Astrocyte (in vitro differentiated cells and primary cell): ENCODE measurements around the gene SSR4. TPM values are rescaled to one million over a fixed set of nuclear protein-coding genes. Genes with fewer than 3 reads are reported as not detected.

Experiments used
- DNase-seq: peaks from one replicate; pipeline ENCODE4 v3.0.0-alpha.2; 2010; ENCODE audit warnings: low read depth
- FAIRE-seq: peaks from 2 replicates; lab custom pipeline; 2011; peaks lifted over from hg19 to GRCh38; lab: Jason Lieb, UNC
- H2AFZ ChIP-seq: 2 replicates; pipeline ENCODE4 v1.6.0; 2012; ENCODE audit warnings: low read depth, low read length, inconsistent platforms
- H3K27ac ChIP-seq: 2 replicates; pipeline ENCODE4 v1.5.1; 2011; ENCODE audit warnings: low read depth, low read length, inconsistent platforms
- H3K27me3 ChIP-seq: 2 replicates; pipeline ENCODE4 v1.6.0; 2011; ENCODE audit warnings: low read length, inconsistent platforms; ENCODE audit not compliant: insufficient read depth
- H3K36me3 ChIP-seq: 2 replicates; pipeline ENCODE4 v1.5.1; 2011; ENCODE audit warnings: low read length, inconsistent platforms; ENCODE audit not compliant: insufficient read depth
- H3K4me1 ChIP-seq: 2 replicates; pipeline ENCODE4 v1.5.1; 2011; ENCODE audit warnings: low read length, inconsistent platforms; ENCODE audit not compliant: insufficient read depth
- H3K4me2 ChIP-seq: 2 replicates; pipeline ENCODE4 v1.6.0; 2012; ENCODE audit warnings: low read length, inconsistent platforms
- H3K4me3 ChIP-seq: 2 replicates; pipeline ENCODE4 v1.5.1; 2011; ENCODE audit warnings: low read depth, mild to moderate bottlenecking, low read length, inconsistent platforms; ENCODE audit not compliant: insufficient read depth
- H3K79me2 ChIP-seq: 2 replicates; pipeline ENCODE4 v1.6.0; 2012; ENCODE audit warnings: mild to moderate bottlenecking, low read length, inconsistent platforms; ENCODE audit not compliant: insufficient read depth
- H3K9ac ChIP-seq: 2 replicates; pipeline ENCODE4 v1.6.0; 2012; ENCODE audit warnings: mild to moderate bottlenecking, low read length, inconsistent platforms
- H3K9me3 ChIP-seq: 2 replicates; pipeline ENCODE4 v1.5.1; 2012; ENCODE audit warnings: low read depth, mild to moderate bottlenecking, low read length, inconsistent platforms; ENCODE audit not compliant: insufficient read depth
- H4K20me1 ChIP-seq: 2 replicates; pipeline ENCODE4 v1.6.0; 2012; ENCODE audit warnings: low read length, inconsistent platforms; ENCODE audit not compliant: insufficient read depth
- H3K27ac Mint-ChIP-seq: one replicate; pipeline ENCODE4 v1.8.0; 2021; ENCODE audit warnings: mild to moderate bottlenecking, mixed read lengths; ENCODE audit not compliant: unreplicated experiment
- H3K27me3 Mint-ChIP-seq: one replicate; pipeline ENCODE4 v1.8.0; 2021; ENCODE audit warnings: low read depth, mixed read lengths; ENCODE audit not compliant: unreplicated experiment
- H3K36me3 Mint-ChIP-seq: one replicate; pipeline ENCODE4 v1.8.0; 2021; ENCODE audit warnings: low read depth, mixed read lengths; ENCODE audit not compliant: unreplicated experiment
- H3K4me1 Mint-ChIP-seq: one replicate; pipeline ENCODE4 v1.8.0; 2021; ENCODE audit warnings: low read depth, mixed read lengths; ENCODE audit not compliant: unreplicated experiment
- H3K4me3 Mint-ChIP-seq: one replicate; pipeline ENCODE4 v1.8.0; 2021; ENCODE audit warnings: mild to moderate bottlenecking, moderate library complexity, mixed read lengths; ENCODE audit not compliant: unreplicated experiment
- H3K9me3 Mint-ChIP-seq: one replicate; pipeline ENCODE4 v1.8.0; 2021; ENCODE audit warnings: mild to moderate bottlenecking, mixed read lengths; ENCODE audit not compliant: unreplicated experiment
- CTCF ChIP-seq: IDR thresholded peaks from 2 replicates; pipeline ENCODE4 v1.5.1; 2011; ENCODE audit warnings: low read depth, mild to moderate bottlenecking, inconsistent platforms, low read length, moderate library complexity; ENCODE audit not compliant: insufficient read depth
- EZH2 ChIP-seq: IDR thresholded peaks from 2 replicates; pipeline ENCODE4 v1.6.1; 2012; ENCODE audit warnings: mild to moderate bottlenecking, low read length, inconsistent platforms; ENCODE audit not compliant: insufficient read depth
- total RNA-seq: library from RNA; stranded (reverse); gene quantifications from 2 replicates; pipeline ENCODE4 v1.2.1, GENCODE V29; 2021

The SSR4 gene
- total RNA-seq, 1 donor from 2014 or later, result 252 TPM

GRCh38 chrX:153777261-153778090 is 17.0 kb upstream of the SSR4 start:
- Histone ChIP-seq H3K27ac (no peak overlapping the region), H2AFZ (no peak overlapping the region), H3K9me3 (no peaks in the 10 kb centered on the region), H3K4me1 (no peaks in the 10 kb centered on the region), H3K27me3 (no peaks in the 10 kb centered on the region), H3K79me2 (no peaks in the 10 kb centered on the region), H4K20me1 (no peaks in the 10 kb centered on the region), H3K4me3 (no peak overlapping the region), H3K36me3 (no peaks in the 10 kb centered on the region), H3K9ac (no peak overlapping the region), H3K4me2 (no peak overlapping the region)
- H3K9me3 Mint-ChIP-seq, result no peaks in the 10 kb centered on the region
- no peak overlapping the region for H3K27ac Mint-ChIP-seq
- no peak for TF ChIP-seq CTCF
- TF ChIP-seq EZH2, result no peak
- H3K36me3 Mint-ChIP-seq, result no peaks in the 10 kb centered on the region
- no peak for DNase-seq
- no peak for FAIRE-seq
- H3K4me3 Mint-ChIP-seq, result no peak overlapping the region
- no peaks in the 10 kb centered on the region for H3K4me1 Mint-ChIP-seq
- no peaks in the 10 kb centered on the region for H3K27me3 Mint-ChIP-seq

- Histone ChIP-seq H3K4me3 (no peak overlapping the region), H3K9me3 (no peaks in the 10 kb centered on the region), H3K27ac (no peak overlapping the region), H2AFZ (no peak overlapping the region), H3K9ac (no peak overlapping the region), H3K36me3 (no peaks in the 10 kb centered on the region), H4K20me1 (no peaks in the 10 kb centered on the region), H3K27me3 (no peaks in the 10 kb centered on the region), H3K79me2 (no peaks in the 10 kb centered on the region), H3K4me2 (no peak overlapping the region), H3K4me1 (no peaks in the 10 kb centered on the region)
- Mint-ChIP-seq H3K27ac (no peak overlapping the region), H3K36me3 (no peaks in the 10 kb centered on the region), H3K9me3 (no peaks in the 10 kb centered on the region), H3K4me1 (no peaks in the 10 kb centered on the region), H3K27me3 (no peaks in the 10 kb centered on the region), H3K4me3 (no peak overlapping the region)
- TF ChIP-seq EZH2 (no peak), CTCF (no peak)
- DNase-seq (no peak), FAIRE-seq (no peak)
These were observed 16.3 kb upstream of the SSR4 start for GRCh38 chrX:153778181-153778580.

GRCh38 chrX:153778684-153779101 is 15.8 kb upstream of the SSR4 start:
- Histone ChIP-seq H3K9ac (no peak overlapping the region), H4K20me1 (no peaks in the 10 kb centered on the region), H3K4me3 (no peak overlapping the region), H3K4me2 (no peak overlapping the region), H3K4me1 (no peaks in the 10 kb centered on the region), H2AFZ (no peak overlapping the region), H3K79me2 (no peaks in the 10 kb centered on the region), H3K27ac (no peak overlapping the region), H3K9me3 (no peaks in the 10 kb centered on the region), H3K27me3 (no peaks in the 10 kb centered on the region), H3K36me3 (no peaks in the 10 kb centered on the region)
- H3K27me3 Mint-ChIP-seq, result no peaks in the 10 kb centered on the region
- no peaks in the 10 kb centered on the region for H3K9me3 Mint-ChIP-seq
- no peak overlapping the region for H3K27ac Mint-ChIP-seq
- H3K4me3 Mint-ChIP-seq, result no peak overlapping the region
- TF ChIP-seq EZH2, result no peak
- no peak for TF ChIP-seq CTCF
- no peaks in the 10 kb centered on the region for H3K4me1 Mint-ChIP-seq
- DNase-seq (no peak), FAIRE-seq (no peak)
- H3K36me3 Mint-ChIP-seq, result no peaks in the 10 kb centered on the region
